KBM-7 (cell line): ENCODE data around the gene CBX4.

Experiments
- DNase-seq: peaks from one replicate; pipeline ENCODE4 v3.0.0-alpha.2; 2015
- in situ Hi-C: fragments of 300-500 bp; cut with MboI; formaldehyde crosslinking; loops from 2 replicates; pipeline ENCODE4 v1.14.3; 2020; ENCODE audit warnings: low sequenced_read_pairs, low pct_unique_long_range_greater_than_20kb, mixed read lengths

CBX4 gene

DNA sequence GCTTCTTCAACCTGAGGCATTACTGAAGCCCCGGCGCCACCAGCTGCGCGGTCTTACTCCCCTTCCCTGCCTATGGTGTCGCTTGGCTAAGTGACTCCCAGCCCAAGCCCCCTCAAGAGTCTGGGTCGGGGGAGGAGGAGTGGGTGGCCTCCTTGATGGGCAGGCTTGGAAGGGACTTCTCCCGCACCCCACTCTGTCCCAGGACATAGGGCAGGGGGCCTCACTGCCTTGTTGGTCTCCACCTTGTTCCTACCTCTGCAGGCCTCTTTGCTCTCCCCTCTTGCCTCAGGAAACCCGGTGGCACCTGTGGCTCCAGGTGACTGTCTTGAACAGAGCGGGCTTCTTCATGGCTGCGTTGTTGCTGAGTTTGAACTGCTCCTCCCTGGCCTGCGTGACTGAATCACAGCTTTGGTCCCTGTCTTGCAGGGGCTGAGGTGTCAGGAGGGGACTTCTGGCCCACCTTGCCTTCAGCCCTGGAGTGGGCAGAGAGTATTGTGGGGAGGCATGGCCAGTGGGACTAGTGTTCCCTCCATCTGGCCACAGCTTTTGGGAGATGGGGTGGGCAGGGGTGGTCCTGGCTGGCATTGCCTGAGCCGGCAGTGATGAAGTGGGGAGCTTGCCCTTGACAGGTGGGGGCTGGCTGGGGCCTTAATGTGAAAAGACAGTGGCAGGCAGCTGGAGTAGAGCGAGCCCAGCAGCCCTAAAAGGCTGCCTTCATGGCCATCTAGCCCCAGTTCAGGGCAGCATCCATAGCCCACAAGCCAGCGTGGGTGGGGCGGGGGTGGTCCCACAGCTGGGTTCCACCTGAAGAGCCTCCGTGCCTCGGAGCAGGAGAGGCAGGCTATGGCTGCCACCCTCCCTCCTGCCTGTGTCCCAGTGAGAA, 54.0 kb downstream of the CBX4 start:
- no peak for DNase-seq
- in situ Hi-C loops, result no loop called here

DNA sequence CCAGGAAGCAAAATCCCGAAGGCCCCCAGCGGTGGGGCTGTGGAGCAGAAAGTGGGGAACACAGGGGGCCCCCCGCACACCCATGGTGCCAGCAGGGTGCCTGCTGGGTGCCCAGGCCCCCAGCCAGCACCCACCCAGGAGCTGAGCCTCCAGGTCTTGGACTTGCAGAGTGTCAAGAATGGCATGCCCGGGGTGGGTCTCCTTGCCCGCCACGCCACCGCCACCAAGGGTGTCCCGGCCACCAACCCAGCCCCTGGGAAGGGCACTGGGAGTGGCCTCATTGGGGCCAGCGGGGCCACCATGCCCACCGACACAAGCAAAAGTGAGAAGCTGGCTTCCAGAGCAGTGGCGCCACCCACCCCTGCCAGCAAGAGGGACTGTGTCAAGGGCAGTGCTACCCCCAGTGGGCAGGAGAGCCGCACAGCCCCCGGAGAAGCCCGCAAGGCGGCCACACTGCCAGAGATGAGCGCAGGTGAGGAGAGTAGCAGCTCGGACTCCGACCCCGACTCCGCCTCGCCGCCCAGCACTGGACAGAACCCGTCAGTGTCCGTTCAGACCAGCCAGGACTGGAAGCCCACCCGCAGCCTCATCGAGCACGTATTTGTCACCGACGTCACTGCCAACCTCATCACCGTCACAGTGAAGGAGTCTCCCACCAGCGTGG, 54.8 kb downstream of the CBX4 start:
- no peak for DNase-seq
- in situ Hi-C loops, result no loop called here

DNA sequence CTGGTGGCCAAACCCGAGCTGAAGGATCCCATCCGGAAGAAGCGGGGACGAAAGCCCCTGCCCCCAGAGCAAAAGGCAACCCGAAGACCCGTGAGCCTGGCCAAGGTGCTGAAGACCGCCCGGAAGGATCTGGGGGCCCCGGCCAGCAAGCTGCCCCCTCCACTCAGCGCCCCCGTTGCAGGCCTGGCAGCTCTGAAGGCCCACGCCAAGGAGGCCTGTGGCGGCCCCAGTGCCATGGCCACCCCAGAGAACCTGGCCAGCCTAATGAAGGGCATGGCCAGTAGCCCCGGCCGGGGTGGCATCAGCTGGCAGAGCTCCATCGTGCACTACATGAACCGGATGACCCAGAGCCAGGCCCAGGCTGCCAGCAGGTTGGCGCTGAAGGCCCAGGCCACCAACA, 55.3 kb downstream of the CBX4 start:
- DNase-seq, result no peak
- in situ Hi-C loops, result no loop called here
